ENCODE measurements around the gene KCNQ5.

KCNQ5 gene

GRCh38 chr6:73204252-73204651 is 582.4 kb downstream of the KCNQ5 start:
- DNase-seq = no peak

GRCh38 chr6:73207221-73207837 is 585.5 kb downstream of the KCNQ5 start:
- no peak for DNase-seq

- no peak for DNase-seq
Measured at GRCh38 chr6:73209117-73209516, 587.3 kb downstream of the KCNQ5 start.

- DNase-seq = no peak
Measured at GRCh38 chr6:73216859-73217258, 595.0 kb downstream of the KCNQ5 start.

GRCh38 chr6:73225396-73225795 is 603.5 kb downstream of the KCNQ5 start, which contains the start of gene KHDC1L:
KHDC1L (minus strand) TSS chr6:73225496; CDS start chr6:73225408, 88 bp downstream.
- DNase-seq = no peak

GRCh38 chr6:73227606-73228255 is 605.9 kb downstream of the KCNQ5 start:
- no peak for DNase-seq

- DNase-seq = peak; percentile 10
Measured at GRCh38 chr6:73231986-73232391, 610.1 kb downstream of the KCNQ5 start.

GRCh38 chr6:73233048-73233447 is 611.2 kb downstream of the KCNQ5 start:
- DNase-seq = no peak

- peak; percentile 13 for DNase-seq
Measured at GRCh38 chr6:73233971-73234370, 612.1 kb downstream of the KCNQ5 start.

GRCh38 chr6:73234733-73235132 is 612.9 kb downstream of the KCNQ5 start:
- DNase-seq = peak; percentile 95

GRCh38 chr6:73236144-73236750 is 614.4 kb downstream of the KCNQ5 start:
- DNase-seq = peak; percentile 98

- no peak for DNase-seq
Measured at GRCh38 chr6:73240730-73241129, 618.9 kb downstream of the KCNQ5 start.

- no peak for DNase-seq
Measured at GRCh38 chr6:73242001-73242400, 620.1 kb downstream of the KCNQ5 start.
